ENCODE measurements around the gene SLC22A12. TPM values are rescaled to one million over a fixed set of nuclear protein-coding genes. Genes with fewer than 3 reads are reported as not detected.
A peak's percentile ranks its signal among the peaks of the same experiment; 100 is the strongest.

The SLC22A12 gene
- total RNA-seq (ENCODE audit: low replicate concordance): not detected in 2 replicates
- long read RNA-seq: 0 reads

GRCh38 chr11:64590763-64591221 is at the start of gene SLC22A12:
Gene SLC22A12 (plus strand): TSS chr11:64591220. CDS start chr11:64591557, 337 bp downstream.
- no peaks in the 10 kb centered on the region for H3K36me3 Mint-ChIP-seq
- no peak within 1 kb of the TSS for H3K27ac Mint-ChIP-seq
- peaks cover 15% of the 10 kb centered on the region for H3K27me3 Mint-ChIP-seq
- no peaks in the 10 kb centered on the region for H3K4me1 Mint-ChIP-seq (ENCODE audit: unreplicated experiment)
- peaks cover 11% of the 10 kb centered on the region for H3K9me3 Mint-ChIP-seq
- no peak within 1 kb of the TSS for H3K4me3 Mint-ChIP-seq
- DNase-seq (ENCODE audit: extremely low spot score, unreplicated experiment): no peak
- TF ChIP-seq CTCF (conservative IDR thresholded peaks at IDR 0.05): no peak

GRCh38 chr11:64542172-64543125 is 48.6 kb upstream of the SLC22A12 start:
- Mint-ChIP-seq H3K4me3 (no peak overlapping the region), H3K9me3 (no peaks in the 10 kb centered on the region), H3K27me3 (peaks cover 5% of the 10 kb centered on the region), H3K27ac (peak overlapping the region; percentile 80), H3K4me1 (ENCODE audit: unreplicated experiment) (peaks cover 4% of the 10 kb centered on the region), H3K36me3 (no peaks in the 10 kb centered on the region)
- no peak for DNase-seq (ENCODE audit: extremely low spot score, unreplicated experiment)
- TF ChIP-seq CTCF (conservative IDR thresholded peaks at IDR 0.05): no peak

DNA sequence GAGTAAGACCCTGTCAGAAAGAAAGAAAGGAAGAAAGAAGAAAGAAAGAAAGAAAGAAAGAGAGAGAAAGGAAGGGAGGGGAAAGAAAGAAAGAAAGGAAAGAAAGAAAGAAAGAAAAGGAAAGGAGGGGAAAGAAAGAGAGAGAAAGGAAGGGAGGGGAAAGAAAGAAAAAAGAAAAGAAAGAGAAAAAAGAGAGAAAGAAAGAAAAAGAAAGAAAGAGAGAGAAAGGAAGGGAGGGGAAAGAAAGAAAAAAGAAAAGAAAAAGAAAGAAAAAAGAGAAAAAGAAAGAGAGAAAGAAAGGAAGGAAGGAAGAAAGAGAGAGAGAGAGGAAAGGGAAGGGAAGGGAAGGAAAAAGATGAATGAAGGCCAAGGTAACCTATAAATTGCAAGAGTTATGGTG is 47.2 kb upstream of the SLC22A12 start:
- peaks cover 4% of the 10 kb centered on the region for H3K4me1 Mint-ChIP-seq (ENCODE audit: unreplicated experiment)
- H3K9me3 Mint-ChIP-seq: no peaks in the 10 kb centered on the region
- H3K27me3 Mint-ChIP-seq: peaks cover 8% of the 10 kb centered on the region
- no peak for TF ChIP-seq CTCF (conservative IDR thresholded peaks at IDR 0.05)
- H3K27ac Mint-ChIP-seq: no peak overlapping the region
- no peaks in the 10 kb centered on the region for H3K36me3 Mint-ChIP-seq
- no peak overlapping the region for H3K4me3 Mint-ChIP-seq
- no peak for DNase-seq (ENCODE audit: extremely low spot score, unreplicated experiment)

DNA sequence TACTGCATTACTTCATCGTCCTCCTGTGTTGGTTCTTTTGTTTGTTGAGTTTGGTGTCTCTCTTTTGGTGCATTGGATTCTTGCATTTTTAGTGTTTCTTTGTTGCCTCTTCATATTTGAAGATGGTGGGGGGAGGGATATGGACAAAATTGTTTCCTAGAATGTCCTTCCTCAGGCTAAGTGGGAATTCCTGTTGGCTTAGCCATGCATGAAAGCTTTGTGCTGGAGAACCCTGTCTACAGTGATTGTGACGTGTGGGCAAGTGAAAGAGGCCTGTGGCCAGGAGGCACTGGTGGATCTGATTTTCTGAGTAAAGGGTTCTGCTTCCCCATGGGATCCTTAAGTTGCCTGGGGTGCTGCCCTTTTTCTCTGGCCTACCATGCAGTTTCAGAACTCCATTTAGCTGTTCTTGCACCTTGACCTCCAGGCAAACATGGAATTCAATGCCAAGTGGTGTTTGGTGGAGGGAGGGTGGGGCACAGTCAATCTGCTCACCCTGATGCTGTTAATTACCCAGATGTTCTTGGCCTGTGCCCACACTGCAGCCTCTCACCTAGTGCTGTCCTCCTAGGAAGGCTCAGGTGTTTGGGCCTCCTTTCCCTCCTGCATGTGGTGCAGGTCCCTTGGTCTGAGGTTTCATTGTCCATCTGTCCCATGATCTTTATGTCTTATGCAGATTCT is 46.3 kb upstream of the SLC22A12 start:
- H3K4me3 Mint-ChIP-seq: no peak overlapping the region
- H3K27me3 Mint-ChIP-seq: peaks cover 8% of the 10 kb centered on the region

GRCh38 chr11:64545619-64546018 is 45.4 kb upstream of the SLC22A12 start:
- Mint-ChIP-seq H3K27me3 (peaks cover 8% of the 10 kb centered on the region), H3K4me1 (ENCODE audit: unreplicated experiment) (no peaks in the 10 kb centered on the region), H3K27ac (no peak overlapping the region), H3K9me3 (no peaks in the 10 kb centered on the region), H3K36me3 (no peaks in the 10 kb centered on the region), H3K4me3 (no peak overlapping the region)
- no peak for TF ChIP-seq CTCF (conservative IDR thresholded peaks at IDR 0.05)
- DNase-seq (ENCODE audit: extremely low spot score, unreplicated experiment): no peak

More for the DNA sequence above, 46.3 kb upstream of the SLC22A12 start:
- peaks cover under 1% of the 10 kb centered on the region for H3K4me1 Mint-ChIP-seq (ENCODE audit: unreplicated experiment)
- no peak for TF ChIP-seq CTCF (conservative IDR thresholded peaks at IDR 0.05)
- no peaks in the 10 kb centered on the region for H3K36me3 Mint-ChIP-seq
- H3K27ac Mint-ChIP-seq: no peak overlapping the region
- H3K9me3 Mint-ChIP-seq: no peaks in the 10 kb centered on the region
- no peak for DNase-seq (ENCODE audit: extremely low spot score, unreplicated experiment)

Data from type B pancreatic cell (in vitro differentiated cells).